NT2/D1 (cell line): ENCODE results near the gene RNLS.

Experiments
- DNase-seq: peaks from one replicate; pipeline ENCODE4 v3.0.0-alpha.2; 2011; ENCODE audit warnings: low read depth, low spot score
- H3K27me3 ChIP-seq: 2 replicates; pipeline ENCODE4 v1.6.0; 2011; ENCODE audit warnings: mild to moderate bottlenecking; ENCODE audit not compliant: insufficient read length, insufficient read depth
- H3K36me3 ChIP-seq: 2 replicates; pipeline ENCODE4 v1.6.1; 2011; ENCODE audit warnings: mild to moderate bottlenecking, low read length, mixed read lengths; ENCODE audit not compliant: insufficient read depth, insufficient read length
- H3K4me1 ChIP-seq: 2 replicates; pipeline ENCODE4 v1.5.1; 2011; ENCODE audit not compliant: insufficient read depth, insufficient read length
- H3K4me3 ChIP-seq: 2 replicates; pipeline ENCODE4 v1.5.1; 2011; ENCODE audit warnings: low read depth; ENCODE audit not compliant: insufficient read length
- H3K9ac ChIP-seq: 2 replicates; pipeline ENCODE4 v1.6.0; 2011; ENCODE audit warnings: low read depth; ENCODE audit not compliant: insufficient read length
- H3K9me3 ChIP-seq: 2 replicates; pipeline ENCODE4 v1.5.1; 2011; ENCODE audit warnings: mild to moderate bottlenecking, low read length; ENCODE audit not compliant: insufficient read depth
- SUZ12 ChIP-seq: IDR thresholded peaks from 2 replicates; pipeline ENCODE4 v1.6.1; 2011; ENCODE audit not compliant: insufficient read length, insufficient read depth; ENCODE audit errors: extremely low read depth
- YY1 ChIP-seq: IDR thresholded peaks from 2 replicates; pipeline ENCODE4 v1.6.1; 2011; ENCODE audit not compliant: insufficient read length, insufficient read depth
- ZNF274 ChIP-seq: IDR thresholded peaks from 2 replicates; pipeline ENCODE4 v1.6.1; 2011; ENCODE audit warnings: mild to moderate bottlenecking, low read depth, low read length

RNLS gene

DNA sequence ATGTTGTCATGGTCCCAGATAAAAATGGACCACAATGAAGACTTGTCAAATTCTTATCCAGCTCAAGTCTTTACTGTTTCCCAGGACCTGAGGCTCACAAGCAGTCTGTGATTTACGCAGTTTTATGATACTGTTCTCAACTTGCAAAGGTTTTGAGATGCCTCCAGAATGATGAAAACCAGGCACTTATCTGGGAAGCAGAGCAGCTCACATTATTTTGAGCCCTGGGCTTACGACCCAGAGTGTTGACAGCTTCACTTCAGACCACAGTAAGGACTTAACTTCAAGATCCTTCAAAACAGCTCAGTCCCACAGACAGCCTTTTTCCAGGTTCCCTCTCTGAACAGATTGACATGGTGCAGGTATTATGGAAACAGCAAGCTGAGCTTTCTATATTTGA, 236.1 kb downstream of the RNLS start:
- Histone ChIP-seq H3K4me1 (no peaks in the 10 kb centered on the region), H3K9ac (no peak overlapping the region), H3K27me3 (no peaks in the 10 kb centered on the region), H3K9me3 (peaks cover 8% of the 10 kb centered on the region; the same call in 1 of the 2 replicates), H3K4me3 (no peak overlapping the region), H3K36me3 (no peaks in the 10 kb centered on the region)
- no peak for DNase-seq
- TF ChIP-seq ZNF274 (no peak), SUZ12 (no peak), YY1 (no peak)

DNA sequence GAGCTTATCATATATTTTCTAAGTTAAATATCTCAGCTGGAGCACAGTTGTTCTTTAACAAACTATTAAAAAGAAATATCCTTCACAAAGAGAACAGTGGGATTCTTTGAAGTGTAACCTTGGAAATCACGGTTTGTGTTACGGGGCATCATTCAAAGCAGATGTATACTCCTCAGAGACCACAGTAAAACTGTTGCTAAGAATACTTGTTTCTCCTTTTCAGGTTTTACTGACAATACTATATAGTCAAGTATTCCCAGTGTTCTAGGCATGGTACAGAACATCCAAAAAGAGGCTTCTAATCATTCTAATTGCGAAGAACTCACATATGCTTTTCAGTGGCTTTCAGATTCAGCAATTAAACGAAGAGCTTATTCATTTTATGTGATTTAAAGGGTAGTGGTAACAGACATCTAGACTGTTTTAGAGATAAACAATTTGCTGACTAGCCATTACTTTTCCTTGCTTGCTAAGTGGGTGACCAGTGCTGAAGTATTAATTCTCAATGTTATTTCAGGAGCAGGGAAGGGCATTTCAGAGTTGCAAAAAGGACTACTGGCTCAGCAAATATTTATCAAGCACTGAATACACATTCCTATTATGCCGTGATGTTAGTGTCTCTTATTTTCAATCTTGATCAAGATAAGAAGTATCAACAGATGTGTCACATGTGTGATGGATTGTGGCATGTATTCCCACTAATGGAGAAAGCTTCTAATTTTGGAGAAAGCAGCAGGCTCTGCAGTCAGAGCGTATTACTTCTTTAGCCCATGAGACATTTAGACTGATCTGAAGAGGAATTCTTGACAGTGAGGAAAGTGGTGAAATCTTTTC, 236.8 kb downstream of the RNLS start:
- no peak for TF ChIP-seq ZNF274
- no peak for TF ChIP-seq SUZ12
- no peak for TF ChIP-seq YY1
- no peak for DNase-seq
- Histone ChIP-seq H3K4me1 (no peaks in the 10 kb centered on the region), H3K4me3 (no peak overlapping the region), H3K27me3 (no peaks in the 10 kb centered on the region), H3K9me3 (peaks cover 8% of the 10 kb centered on the region; the same call in 1 of the 2 replicates), H3K36me3 (no peaks in the 10 kb centered on the region), H3K9ac (no peak overlapping the region)

DNA sequence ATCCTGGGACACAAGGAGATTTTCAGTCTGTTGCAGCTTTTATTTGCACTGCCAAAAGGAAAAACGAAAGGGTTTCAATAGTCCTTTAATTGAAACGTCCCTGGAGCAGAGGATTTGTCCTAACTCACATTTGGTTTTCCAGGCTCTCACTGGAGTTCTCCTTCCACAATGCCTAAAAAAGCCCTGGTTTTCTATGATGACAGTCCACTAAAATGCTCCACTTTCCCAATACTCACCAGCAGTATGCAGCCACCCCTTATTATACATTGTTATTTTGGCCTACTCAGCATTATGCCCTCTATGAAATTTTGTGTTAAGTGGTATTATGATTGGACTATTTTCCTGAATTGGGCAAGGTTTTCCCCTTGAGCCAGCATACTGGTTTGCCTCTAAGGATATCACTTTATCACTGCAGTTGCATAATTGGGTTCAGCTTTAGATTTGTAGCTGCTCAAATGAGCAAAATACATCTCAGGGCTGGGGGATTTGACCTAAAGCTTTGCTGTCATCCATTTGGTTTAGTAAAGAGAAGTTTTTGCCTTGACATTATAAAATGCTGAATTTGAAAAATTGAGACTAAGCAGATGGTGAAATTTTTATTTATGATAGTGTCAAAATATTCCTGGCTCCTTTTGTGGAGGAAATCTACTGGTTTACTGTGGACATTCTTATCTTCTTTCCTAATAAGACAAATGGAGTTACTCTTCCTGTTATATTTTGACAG, 239.2 kb downstream of the RNLS start:
- Histone ChIP-seq H3K27me3 (no peaks in the 10 kb centered on the region), H3K9me3 (0 out of 2 replicates have a peak, but pooled peaks cover 2% of the 10 kb centered on the region), H3K4me3 (no peak overlapping the region), H3K36me3 (no peaks in the 10 kb centered on the region), H3K9ac (no peak overlapping the region), H3K4me1 (no peaks in the 10 kb centered on the region)
- no peak for DNase-seq
- TF ChIP-seq SUZ12 (no peak), ZNF274 (no peak), YY1 (no peak)

- no peak for TF ChIP-seq YY1
- H3K4me1 ChIP-seq = no peaks in the 10 kb centered on the region
- no peak for DNase-seq
- no peaks in the 10 kb centered on the region for H3K27me3 ChIP-seq
- no peak overlapping the region for H3K4me3 ChIP-seq
- no peak overlapping the region for H3K9ac ChIP-seq
- H3K36me3 ChIP-seq = no peaks in the 10 kb centered on the region
- H3K9me3 ChIP-seq = no peaks in the 10 kb centered on the region
Observed at GRCh38 chr10:88342733-88343310, 240.3 kb downstream of the RNLS start.

DNA sequence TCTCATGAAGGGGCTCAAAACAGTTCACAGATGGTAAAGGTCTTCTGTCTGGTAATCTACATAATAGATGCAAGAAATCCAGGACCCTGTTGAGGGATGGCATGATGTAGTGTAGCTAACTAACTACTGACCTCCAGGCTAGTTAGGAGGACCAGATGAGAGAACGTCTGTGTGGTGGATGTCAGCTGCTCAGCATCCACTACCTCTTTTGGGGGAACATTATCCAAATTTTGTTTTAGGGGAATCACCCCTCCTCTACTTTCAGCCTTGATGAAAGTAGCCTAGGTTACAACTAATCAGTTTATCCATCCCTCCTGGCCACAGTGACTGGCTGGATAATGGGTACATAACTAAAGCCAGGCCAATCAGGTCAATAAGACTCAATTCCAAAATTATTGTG, 246.0 kb downstream of the RNLS start:
- H3K27me3 ChIP-seq = no peaks in the 10 kb centered on the region
- DNase-seq = no peak
- H3K4me1 ChIP-seq = no peaks in the 10 kb centered on the region
- H3K9ac ChIP-seq = no peak overlapping the region
- H3K4me3 ChIP-seq = no peak overlapping the region
- H3K9me3 ChIP-seq = no peaks in the 10 kb centered on the region
- TF ChIP-seq SUZ12 = no peak
- no peak for TF ChIP-seq ZNF274
- no peak for TF ChIP-seq YY1
- H3K36me3 ChIP-seq = no peaks in the 10 kb centered on the region

DNA sequence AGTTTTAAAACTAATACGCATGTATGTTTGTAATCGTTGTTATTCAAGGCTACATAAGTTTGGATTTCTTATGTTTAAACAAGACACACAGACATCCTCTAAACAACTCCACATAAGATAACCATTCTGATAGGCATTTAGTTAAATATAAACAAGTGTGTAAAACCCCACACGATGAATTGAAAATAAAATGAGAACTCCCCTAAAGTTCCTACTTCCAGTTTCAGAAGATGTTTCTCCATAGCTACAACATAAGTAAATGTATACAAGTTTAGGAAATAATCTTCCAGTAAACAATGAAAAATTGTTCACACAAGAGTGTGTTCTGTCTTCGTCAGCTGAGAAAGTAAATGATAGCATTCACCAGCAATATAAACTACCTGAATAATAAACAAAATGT, 246.8 kb downstream of the RNLS start:
- no peaks in the 10 kb centered on the region for H3K9me3 ChIP-seq
- no peaks in the 10 kb centered on the region for H3K36me3 ChIP-seq
- no peak for DNase-seq
- H3K4me1 ChIP-seq = no peaks in the 10 kb centered on the region
- TF ChIP-seq SUZ12 (no peak), ZNF274 (no peak), YY1 (no peak)
- H3K4me3 ChIP-seq = no peak overlapping the region
- H3K27me3 ChIP-seq = no peaks in the 10 kb centered on the region
- no peak overlapping the region for H3K9ac ChIP-seq

- Histone ChIP-seq H3K9me3 (no peaks in the 10 kb centered on the region), H3K27me3 (no peaks in the 10 kb centered on the region), H3K4me1 (no peaks in the 10 kb centered on the region), H3K36me3 (no peaks in the 10 kb centered on the region), H3K4me3 (no peak overlapping the region), H3K9ac (no peak overlapping the region)
- DNase-seq = no peak
- no peak for TF ChIP-seq ZNF274
- no peak for TF ChIP-seq SUZ12
- TF ChIP-seq YY1 = no peak
Observed at GRCh38 chr10:88333248-88333630, 249.9 kb downstream of the RNLS start.
